Gastroesophageal sphincter (tissue), 4 donors: ENCODE results near the gene ACR. TPM values are rescaled to one million over a fixed set of nuclear protein-coding genes. Genes with fewer than 3 reads are reported as not detected.

Source experiments
- ATAC-seq: fragments of 150-250 bp; one replicate; pipeline ENCODE4 v1.9.1; 2016; ENCODE audit warnings: mild to moderate bottlenecking, moderate library complexity
- H3K27ac ChIP-seq, 4 donors: fragments of 200-600 bp; sonication (generic) in 3 of 4; 1 replicate in 3 of 4; 2 replicates in 1 of 4; pipeline ENCODE4 v1.5.1; 2016 to 2019
- H3K27me3 ChIP-seq: fragments of 200-600 bp; sonication (generic); one replicate; pipeline ENCODE4 v1.5.1; 2019
- H3K36me3 ChIP-seq, 2 donors: fragments of 200-600 bp; sonication (generic); one replicate each; pipeline ENCODE4 v1.5.1; 2019; ENCODE audit warnings: control low read depth in 1 of 2
- H3K4me1 ChIP-seq, 3 donors: fragments of 200-600 bp; sonication (generic); 1 replicate in 2 of 3; 2 replicates in 1 of 3; pipeline ENCODE4 v1.5.1; 2016 to 2019; ENCODE audit warnings: control low read depth in 2 of 3
- H3K4me3 ChIP-seq, 2 donors: fragments of 200-600 bp; sonication (generic); one replicate each; pipeline ENCODE4 v1.5.1; 2019; ENCODE audit warnings: mild to moderate bottlenecking in 1 of 2, moderate library complexity in 1 of 2
- H3K9me3 ChIP-seq, 3 donors: fragments of 200-600 bp; sonication (generic); one replicate each; pipeline ENCODE4 v1.5.1; 2017 to 2019; ENCODE audit warnings: control low read depth in 2 of 3
- CTCF ChIP-seq, 4 experiments: fragments of 200-600 bp in 2 of 4; fragments of 450-650 bp in 2 of 4; sonication (generic) in 1 of 4; IDR thresholded peaks; one replicate each; pipeline ENCODE4 v1.5.1; 2017 to 2019; ENCODE audit warnings: antibody characterized with exemption in 4 of 4, mild to moderate bottlenecking in 2 of 4, moderate library complexity in 2 of 4
- EP300 ChIP-seq: sonication (generic); formaldehyde crosslinking; IDR thresholded peaks from one replicate; pipeline ENCODE4 v1.6.1; 2017; ENCODE audit warnings: antibody characterized with exemption, mild to moderate bottlenecking
- POLR2A ChIP-seq, 2 donors: fragments of 450-650 bp; IDR thresholded peaks; one replicate each; pipeline ENCODE4 v1.6.1; 2017; ENCODE audit warnings: antibody characterized with exemption in 2 of 2, mild to moderate bottlenecking in 2 of 2, moderate library complexity in 1 of 2
- POLR2AphosphoS5 ChIP-seq: sonication (generic); formaldehyde crosslinking; IDR thresholded peaks from one replicate; pipeline ENCODE4 v1.6.1; 2017; ENCODE audit warnings: antibody characterized with exemption
- WGBS, 2 donors: methylation state at CpG; one replicate each; pipeline ENCODE4 v1.1.5; 2018; ENCODE audit warnings: low coverage in 1 of 2; 5-methylcytosine and 5-hydroxymethylcytosine counted together
- total RNA-seq, 4 donors: library from RNA; depleted of rRNA; stranded (reverse); fragments of >200 nt; gene quantifications; one replicate each; pipeline ENCODE4 v1.1.0, GENCODE V29; 2016

The ACR gene
- total RNA-seq, 4 donors from 2014 or later = not detected

GRCh38 chr22:50700387-50701075 is 37.5 kb upstream of the ACR start:
- H3K4me1 ChIP-seq = peaks cover 0 to 41% (median 12%) of the 10 kb centered on the region in 3 donors
- peaks cover 0 to 48% of the 10 kb centered on the region in 2 donors for H3K36me3 ChIP-seq
- peaks cover 20% of the 10 kb centered on the region for H3K27me3 ChIP-seq
- no peak overlapping the region for H3K4me3 ChIP-seq
- H3K9me3 ChIP-seq = no peaks in the 10 kb centered on the region
- ATAC-seq = no peak
- 86% methylated on average over 8 of the region's 19 CpGs; no CpG with 5 or more reads in 1 of the 2 donors for WGBS, 2 donors
- TF ChIP-seq CTCF (IDR thresholded peaks at IDR 0.05) (no peak), EP300 (no peak), POLR2A (IDR thresholded peaks at IDR 0.05) (no peak), POLR2AphosphoS5 (no peak)
- no peak overlapping the region for H3K27ac ChIP-seq

- Histone ChIP-seq H3K27ac (no peak overlapping the region), H3K27me3 (peaks cover 18% of the 10 kb centered on the region), H3K4me3 (no peak overlapping the region), H3K36me3 (peaks cover 0 to 54% of the 10 kb centered on the region in 2 donors), H3K9me3 (no peaks in the 10 kb centered on the region), H3K4me1 (peaks cover 0 to 40% (median 12%) of the 10 kb centered on the region in 3 donors)
- no CpG with 5 or more reads among the region's 7 CpGs for WGBS, 2 donors
- TF ChIP-seq EP300 = no peak
- no peak for TF ChIP-seq CTCF (IDR thresholded peaks at IDR 0.05)
- no peak for TF ChIP-seq POLR2AphosphoS5
- no peak for TF ChIP-seq POLR2A (IDR thresholded peaks at IDR 0.05)
- no peak for ATAC-seq
These were observed 37.0 kb upstream of the ACR start for GRCh38 chr22:50701076-50701419.

- TF ChIP-seq POLR2A (IDR thresholded peaks at IDR 0.05) (no peak), POLR2AphosphoS5 (no peak), CTCF (IDR thresholded peaks at IDR 0.05) (no peak), EP300 (no peak)
- no peak for ATAC-seq
- WGBS, 2 donors = 77 to 83% methylated on average over 7 to 11 of the region's 11 CpGs
- H3K36me3 ChIP-seq = peaks cover 0 to 59% of the 10 kb centered on the region in 2 donors
- peaks cover 13% of the 10 kb centered on the region for H3K27me3 ChIP-seq
- H3K4me3 ChIP-seq = no peak overlapping the region
- H3K27ac ChIP-seq = no peak overlapping the region
- H3K4me1 ChIP-seq = peaks cover 0 to 34% (median 11%) of the 10 kb centered on the region in 3 donors
- no peaks in the 10 kb centered on the region for H3K9me3 ChIP-seq
These were observed 36.4 kb upstream of the ACR start for GRCh38 chr22:50701428-50702154.

DNA sequence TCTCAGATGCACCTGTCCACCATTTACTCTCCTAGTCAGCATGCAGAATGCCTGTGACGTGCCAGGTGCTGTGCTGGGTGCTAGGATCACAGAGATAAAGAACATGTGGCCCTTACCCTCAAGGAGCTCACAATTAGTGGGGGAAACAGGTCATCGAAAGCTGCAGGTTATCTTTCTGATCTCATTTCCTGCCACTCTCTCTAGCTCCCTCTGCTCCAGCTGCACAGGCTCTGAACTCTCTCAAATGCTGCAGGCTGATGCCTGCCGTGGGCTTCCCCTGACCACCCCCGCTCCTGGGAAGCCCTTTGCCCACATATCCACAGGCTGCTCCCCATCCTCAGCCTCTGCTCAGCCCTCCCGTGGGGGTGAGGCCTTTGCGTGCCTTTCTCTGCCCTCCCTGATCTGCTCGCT is 35.7 kb upstream of the ACR start:
- no peak overlapping the region for H3K27ac ChIP-seq
- 55 to 64% methylated on average over 5 to 7 of the region's 7 CpGs for WGBS, 2 donors
- no peak overlapping the region for H3K4me3 ChIP-seq
- peaks cover 0 to 63% of the 10 kb centered on the region in 2 donors for H3K36me3 ChIP-seq
- H3K9me3 ChIP-seq = no peaks in the 10 kb centered on the region
- peaks cover 7% of the 10 kb centered on the region for H3K27me3 ChIP-seq
- H3K4me1 ChIP-seq = peaks cover 0 to 28% (median 6%) of the 10 kb centered on the region in 3 donors
- no peak for TF ChIP-seq POLR2A (IDR thresholded peaks at IDR 0.05)
- no peak for TF ChIP-seq EP300
- no peak for TF ChIP-seq CTCF (IDR thresholded peaks at IDR 0.05)
- ATAC-seq = no peak
